Measurements from ENCODE around the gene TRIP13. TPM values are rescaled to one million over a fixed set of nuclear protein-coding genes. Genes with fewer than 3 reads are reported as not detected.

Gene TRIP13
- total RNA-seq, 1 donor: 4.0 TPM

GRCh38 chr5:872301-872700 is 20.4 kb upstream of the TRIP13 start:
- Histone ChIP-seq H3K4me3 (ENCODE audit: insufficient read depth, low read length) (no peak overlapping the region), H3K9me3 (ENCODE audit: low read depth, low read length) (no peaks in the 10 kb centered on the region), H3K27me3 (ENCODE audit: insufficient read depth, low read length) (no peaks in the 10 kb centered on the region), H3K79me2 (ENCODE audit: insufficient read depth, low read length) (peaks cover 7% of the 10 kb centered on the region), H3K27ac (ENCODE audit: low read depth, low read length) (no peak overlapping the region), H3K4me2 (ENCODE audit: insufficient read depth, low read length) (no peak overlapping the region), H2AFZ (ENCODE audit: low read length) (no peak overlapping the region), H3K36me3 (ENCODE audit: insufficient read depth, low read length) (peaks cover 85% of the 10 kb centered on the region), H3K4me1 (ENCODE audit: insufficient read depth, low read length) (no peaks in the 10 kb centered on the region), H4K20me1 (ENCODE audit: insufficient read depth, low read length) (peaks cover 7% of the 10 kb centered on the region)
- DNase-seq (ENCODE audit: insufficient read length, low spot score, missing footprints): no peak
- no peak for TF ChIP-seq CTCF (IDR thresholded peaks at IDR 0.05; ENCODE audit: extremely low read depth, low read depth, low read length)

GRCh38 chr5:873328-873727 is 19.4 kb upstream of the TRIP13 start:
- H3K36me3 ChIP-seq (ENCODE audit: insufficient read depth, low read length): peaks cover 89% of the 10 kb centered on the region
- H4K20me1 ChIP-seq (ENCODE audit: insufficient read depth, low read length): peaks cover 7% of the 10 kb centered on the region
- no peak overlapping the region for H3K4me2 ChIP-seq (ENCODE audit: insufficient read depth, low read length)
- no peak overlapping the region for H3K27ac ChIP-seq (ENCODE audit: low read depth, low read length)
- H2AFZ ChIP-seq (ENCODE audit: low read length): no peak overlapping the region
- H3K4me3 ChIP-seq (ENCODE audit: insufficient read depth, low read length): no peak overlapping the region
- no peaks in the 10 kb centered on the region for H3K9me3 ChIP-seq (ENCODE audit: low read depth, low read length)
- H3K4me1 ChIP-seq (ENCODE audit: insufficient read depth, low read length): no peaks in the 10 kb centered on the region
- no peak for TF ChIP-seq CTCF (IDR thresholded peaks at IDR 0.05; ENCODE audit: extremely low read depth, low read depth, low read length)
- no peak for DNase-seq (ENCODE audit: insufficient read length, low spot score, missing footprints)
- H3K27me3 ChIP-seq (ENCODE audit: insufficient read depth, low read length): no peaks in the 10 kb centered on the region
- H3K79me2 ChIP-seq (ENCODE audit: insufficient read depth, low read length): peaks cover 7% of the 10 kb centered on the region

GRCh38 chr5:875931-876330 is 16.8 kb upstream of the TRIP13 start:
- Histone ChIP-seq H2AFZ (ENCODE audit: low read length) (no peak overlapping the region), H3K36me3 (ENCODE audit: insufficient read depth, low read length) (peaks cover 69% of the 10 kb centered on the region), H3K79me2 (ENCODE audit: insufficient read depth, low read length) (peaks cover 10% of the 10 kb centered on the region), H4K20me1 (ENCODE audit: insufficient read depth, low read length) (peaks cover 4% of the 10 kb centered on the region), H3K27me3 (ENCODE audit: insufficient read depth, low read length) (no peaks in the 10 kb centered on the region), H3K4me1 (ENCODE audit: insufficient read depth, low read length) (no peaks in the 10 kb centered on the region), H3K27ac (ENCODE audit: low read depth, low read length) (no peak overlapping the region), H3K4me2 (ENCODE audit: insufficient read depth, low read length) (no peak overlapping the region), H3K9me3 (ENCODE audit: low read depth, low read length) (no peaks in the 10 kb centered on the region), H3K4me3 (ENCODE audit: insufficient read depth, low read length) (no peak overlapping the region)
- no peak for DNase-seq (ENCODE audit: insufficient read length, low spot score, missing footprints)
- no peak for TF ChIP-seq CTCF (IDR thresholded peaks at IDR 0.05; ENCODE audit: extremely low read depth, low read depth, low read length)

GRCh38 chr5:876398-877365 is 16.0 kb upstream of the TRIP13 start:
- peaks cover 69% of the 10 kb centered on the region for H3K36me3 ChIP-seq (ENCODE audit: insufficient read depth, low read length)
- no peaks in the 10 kb centered on the region for H3K27me3 ChIP-seq (ENCODE audit: insufficient read depth, low read length)
- H3K9me3 ChIP-seq (ENCODE audit: low read depth, low read length): no peaks in the 10 kb centered on the region
- no peak overlapping the region for H2AFZ ChIP-seq (ENCODE audit: low read length)
- peak; percentile 71 for DNase-seq (ENCODE audit: insufficient read length, low spot score, missing footprints)
- H3K4me3 ChIP-seq (ENCODE audit: insufficient read depth, low read length): no peak overlapping the region
- no peaks in the 10 kb centered on the region for H4K20me1 ChIP-seq (ENCODE audit: insufficient read depth, low read length)
- no peak overlapping the region for H3K27ac ChIP-seq (ENCODE audit: low read depth, low read length)
- no peak for TF ChIP-seq CTCF (IDR thresholded peaks at IDR 0.05; ENCODE audit: extremely low read depth, low read depth, low read length)
- H3K79me2 ChIP-seq (ENCODE audit: insufficient read depth, low read length): peaks cover 17% of the 10 kb centered on the region
- H3K4me1 ChIP-seq (ENCODE audit: insufficient read depth, low read length): no peaks in the 10 kb centered on the region
- H3K4me2 ChIP-seq (ENCODE audit: insufficient read depth, low read length): no peak overlapping the region

Measured in osteoblast (primary cell).